K562 treated with DMSO at 1 percent for 48 hours (cell line): ENCODE data around the gene STAC. TPM values are rescaled to one million over a fixed set of nuclear protein-coding genes. Genes with fewer than 3 reads are reported as not detected.

Experiments
- total RNA-seq: library from RNA; unstranded; fragments of 300-600 nt; gene quantifications from 2 replicates; pipeline ENCODE4 v1.2.3, GENCODE V29; 2022; ENCODE audit warnings: low replicate concordance; ENCODE audit errors: extremely low read depth

STAC gene
- total RNA-seq, result not detected in 2 replicates

GRCh38 chr3:36380221-36381031 is at the start of gene STAC:
TSS of gene STAC (plus strand) at chr3:36380504. CDS start at chr3:36380644, 140 bp downstream.

